D721Med (cell line): ENCODE measurements around the gene RHEX.
"Not testable (repeated sequence)": the region's sequence is repeated elsewhere in the genome, so short reads cannot be mapped to it uniquely, and the experiment has no call there.

Experiments used
- DNase-seq: peaks from one replicate; pipeline ENCODE4 v3.0.0; 2011; ENCODE audit warnings: low spot score; ENCODE audit not compliant: insufficient read length
- FAIRE-seq: peaks from 2 replicates; lab custom pipeline; 2011; peaks lifted over from hg19 to GRCh38; lab: Jason Lieb, UNC
- TF ChIP-seq, protein P1 (sequence below): IDR thresholded peaks from 2 replicates; pipeline ENCODE4 v1.5.1; 2012; ENCODE audit warnings: mild to moderate bottlenecking, control low read depth; ENCODE audit not compliant: insufficient read depth; ENCODE audit errors: missing control alignments

Gene RHEX

DNA sequence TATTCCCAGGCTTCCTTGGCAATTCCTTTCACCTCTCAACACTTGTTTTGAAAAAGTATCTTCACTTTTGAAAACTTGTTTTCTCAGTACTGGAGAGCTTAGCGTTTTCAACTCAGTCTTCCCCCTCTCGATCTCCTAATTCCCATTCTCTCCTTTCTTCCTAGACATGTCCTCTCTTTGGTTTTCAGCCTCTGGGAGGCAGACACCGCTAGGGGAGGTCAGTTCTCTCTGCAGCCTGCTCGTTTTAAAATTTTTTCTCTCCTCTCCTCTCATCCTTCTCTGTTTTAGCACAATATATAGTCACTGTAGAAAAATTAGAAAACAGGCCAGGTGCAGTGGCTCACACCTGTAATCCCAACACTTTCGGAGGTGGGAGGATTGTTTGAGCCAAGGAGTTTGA, 12.6 kb upstream of the RHEX start:
- no peak for DNase-seq
- TF ChIP-seq, protein P1, sequence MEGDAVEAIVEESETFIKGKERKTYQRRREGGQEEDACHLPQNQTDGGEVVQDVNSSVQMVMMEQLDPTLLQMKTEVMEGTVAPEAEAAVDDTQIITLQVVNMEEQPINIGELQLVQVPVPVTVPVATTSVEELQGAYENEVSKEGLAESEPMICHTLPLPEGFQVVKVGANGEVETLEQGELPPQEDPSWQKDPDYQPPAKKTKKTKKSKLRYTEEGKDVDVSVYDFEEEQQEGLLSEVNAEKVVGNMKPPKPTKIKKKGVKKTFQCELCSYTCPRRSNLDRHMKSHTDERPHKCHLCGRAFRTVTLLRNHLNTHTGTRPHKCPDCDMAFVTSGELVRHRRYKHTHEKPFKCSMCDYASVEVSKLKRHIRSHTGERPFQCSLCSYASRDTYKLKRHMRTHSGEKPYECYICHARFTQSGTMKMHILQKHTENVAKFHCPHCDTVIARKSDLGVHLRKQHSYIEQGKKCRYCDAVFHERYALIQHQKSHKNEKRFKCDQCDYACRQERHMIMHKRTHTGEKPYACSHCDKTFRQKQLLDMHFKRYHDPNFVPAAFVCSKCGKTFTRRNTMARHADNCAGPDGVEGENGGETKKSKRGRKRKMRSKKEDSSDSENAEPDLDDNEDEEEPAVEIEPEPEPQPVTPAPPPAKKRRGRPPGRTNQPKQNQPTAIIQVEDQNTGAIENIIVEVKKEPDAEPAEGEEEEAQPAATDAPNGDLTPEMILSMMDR = no peak
- FAIRE-seq = no peak

DNA sequence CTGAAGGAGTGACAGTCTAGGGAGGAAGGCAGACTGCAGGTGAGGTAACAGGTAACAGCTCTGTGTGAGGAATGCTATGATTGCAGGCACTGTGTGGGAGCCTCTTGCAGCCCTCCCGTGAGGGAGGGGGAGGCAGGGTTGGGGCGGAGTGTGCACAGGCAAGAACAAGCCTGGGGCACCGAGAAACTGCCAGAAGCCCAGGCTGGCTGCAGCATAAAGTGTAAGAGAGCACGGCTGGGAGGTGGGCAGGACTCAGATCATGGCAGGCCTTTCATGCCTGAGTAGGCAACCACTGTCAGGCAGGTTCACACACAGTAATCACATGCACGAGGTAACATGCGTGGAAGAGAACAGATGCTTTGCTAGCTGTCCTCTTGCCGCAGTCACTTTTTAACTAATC, 11.3 kb upstream of the RHEX start:
- TF ChIP-seq, protein P1 = no peak
- DNase-seq = no peak
- FAIRE-seq = no peak

DNA sequence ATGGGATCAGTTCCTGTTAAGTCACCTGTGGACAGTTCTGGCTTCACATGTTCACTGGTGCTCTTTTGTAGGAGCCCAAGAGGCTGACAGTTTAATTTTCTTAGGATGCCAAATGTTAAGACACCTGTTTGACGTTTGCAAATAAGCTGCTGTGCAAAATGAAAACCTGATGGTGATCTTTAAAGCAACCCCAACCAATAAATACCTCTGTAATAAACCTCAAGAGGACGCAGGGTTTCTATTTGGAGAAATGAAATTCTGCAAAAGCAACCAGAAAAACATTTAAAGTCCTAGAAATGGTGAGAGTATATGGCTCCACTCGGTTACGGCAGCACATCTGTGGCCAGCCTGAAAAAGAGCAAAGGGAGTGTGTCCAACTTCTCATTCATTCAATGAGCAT, 5.7 kb upstream of the RHEX start:
- TF ChIP-seq, protein P1 = no peak
- FAIRE-seq (no peak), DNase-seq (no peak)

DNA sequence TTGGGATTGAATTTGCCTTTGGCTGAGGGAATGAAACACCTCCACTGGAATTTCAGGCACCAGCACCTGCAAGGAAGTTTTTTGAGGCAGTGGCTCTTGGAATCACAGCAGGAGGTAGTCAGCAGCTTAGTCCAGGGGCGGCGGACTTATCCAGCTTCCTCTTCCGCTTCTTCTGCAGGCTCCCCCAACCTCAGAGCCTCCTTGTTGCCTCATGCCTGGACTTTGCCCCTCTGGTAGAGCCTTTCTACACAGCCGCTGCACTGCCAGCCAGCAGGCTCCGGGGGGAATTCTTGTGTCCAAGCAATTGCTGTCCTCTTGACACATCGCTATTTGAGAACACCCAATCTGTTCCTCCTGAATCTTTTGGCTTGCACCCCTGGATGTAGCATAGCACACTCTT, 4.4 kb upstream of the RHEX start:
- no peak for FAIRE-seq
- no peak for DNase-seq
- TF ChIP-seq, protein P1 = no peak

DNA sequence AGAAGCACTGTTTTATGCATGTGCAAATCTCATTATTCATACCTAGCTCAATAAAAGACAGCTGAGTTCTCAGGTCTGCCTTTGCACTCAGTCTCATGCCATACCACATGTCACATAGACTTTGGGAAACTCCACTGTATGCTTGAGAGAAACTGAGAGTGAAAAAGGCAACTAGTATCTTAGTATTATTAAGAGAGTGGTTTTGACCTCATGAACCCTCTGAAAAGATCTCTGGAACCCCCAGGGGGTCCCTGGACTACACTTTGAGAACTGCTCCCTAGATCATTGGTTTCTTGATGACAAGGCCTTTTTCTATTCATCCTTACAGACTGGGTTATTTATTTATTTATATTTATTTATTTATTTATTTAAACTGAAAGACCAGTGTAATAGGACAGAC, 3.7 kb upstream of the RHEX start:
- TF ChIP-seq, protein P1 = no peak
- DNase-seq = no peak
- FAIRE-seq = no peak

DNA sequence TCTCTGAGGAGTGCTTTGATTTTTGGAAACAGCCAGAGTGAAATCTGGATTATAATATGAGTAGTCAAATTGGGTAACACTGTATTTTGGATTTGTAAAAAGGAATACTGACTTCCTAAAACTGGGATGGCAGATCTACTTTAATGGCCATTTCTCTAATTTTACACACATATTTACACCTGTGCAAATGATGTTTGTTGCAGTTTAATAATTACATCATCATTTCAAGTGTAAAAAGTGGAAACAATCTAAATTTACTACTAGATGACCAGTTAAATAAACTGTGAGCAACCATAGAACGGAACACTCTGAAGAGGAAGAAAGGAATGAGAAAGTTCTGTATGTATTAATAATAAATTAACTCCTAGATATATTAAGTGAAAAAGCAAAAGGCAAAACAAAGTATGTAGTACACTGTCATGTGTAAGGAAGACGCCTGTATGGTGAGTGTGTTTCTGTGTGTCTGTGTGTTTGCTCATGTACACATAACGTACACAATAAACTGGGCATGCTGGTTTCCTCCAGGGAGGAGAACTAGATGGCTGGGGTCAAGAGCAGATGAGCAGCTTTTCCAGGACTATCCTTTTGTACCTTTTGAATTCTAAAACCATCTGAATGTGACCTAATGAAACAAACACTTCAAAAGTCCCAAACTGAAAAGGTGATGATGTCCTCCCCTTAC, 2.9 kb upstream of the RHEX start:
- TF ChIP-seq, protein P1 = no peak
- FAIRE-seq = no peak
- no peak for DNase-seq

DNA sequence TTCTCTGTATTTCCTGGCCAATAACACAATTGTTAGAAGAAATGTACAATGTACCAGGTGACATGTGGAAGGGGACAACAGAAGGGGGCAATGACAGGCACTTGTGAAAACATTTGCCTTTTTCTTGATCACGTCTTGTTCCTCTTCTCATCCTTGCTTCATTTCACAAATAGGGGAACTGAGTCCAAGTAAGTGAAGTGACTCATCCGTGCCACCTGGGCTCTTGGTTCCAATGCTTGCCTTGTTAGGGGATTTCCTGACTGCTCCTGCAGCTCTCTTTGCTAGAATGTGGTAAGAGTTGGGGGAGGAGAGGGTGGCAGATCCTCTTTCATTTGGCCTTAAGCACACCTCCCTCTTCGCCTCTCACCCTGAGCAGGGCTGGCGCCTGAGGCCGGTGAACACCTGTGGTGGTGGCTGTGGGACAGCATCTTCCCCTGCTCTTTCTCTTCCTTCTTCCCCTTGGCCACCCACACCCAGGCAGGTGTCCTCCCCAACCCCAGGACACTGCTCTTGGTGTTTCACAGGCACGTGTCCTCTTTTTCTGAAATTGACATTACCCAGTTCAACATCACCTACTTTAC, 2.2 kb upstream of the RHEX start:
- DNase-seq (no peak), FAIRE-seq (no peak)
- TF ChIP-seq, protein P1 = no peak

DNA sequence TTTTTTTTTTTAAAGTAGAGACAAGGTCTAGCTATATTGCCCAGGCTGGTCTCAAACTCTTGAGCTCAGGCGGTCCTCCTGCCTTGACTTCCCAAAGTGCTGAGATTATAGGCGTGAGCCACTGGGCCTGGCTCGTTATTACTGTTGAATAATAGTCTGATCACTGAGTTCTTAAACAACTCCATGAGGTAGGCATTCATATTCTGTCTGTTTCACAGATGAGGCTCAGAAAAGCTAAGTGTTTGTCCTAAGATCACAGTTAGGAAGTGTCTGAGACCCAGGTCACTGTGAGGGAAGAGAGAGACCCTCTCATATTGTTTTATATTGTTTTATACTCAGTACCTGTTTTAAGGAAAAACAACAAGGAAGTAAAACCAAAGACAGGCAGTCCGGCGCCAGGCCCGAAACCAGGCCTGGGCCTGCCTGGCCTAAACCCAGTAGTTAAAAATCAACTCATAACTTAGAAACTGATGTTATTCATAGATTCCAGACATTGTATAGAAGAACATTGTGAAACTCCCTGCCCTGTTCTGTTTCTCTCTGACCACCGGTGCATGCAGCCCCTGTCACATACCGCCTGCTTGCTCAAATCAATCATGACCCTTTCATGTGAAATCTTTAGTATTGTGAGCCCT, 625 bp upstream of the RHEX start:
- FAIRE-seq, DNase-seq: not testable (repeated sequence)

DNA sequence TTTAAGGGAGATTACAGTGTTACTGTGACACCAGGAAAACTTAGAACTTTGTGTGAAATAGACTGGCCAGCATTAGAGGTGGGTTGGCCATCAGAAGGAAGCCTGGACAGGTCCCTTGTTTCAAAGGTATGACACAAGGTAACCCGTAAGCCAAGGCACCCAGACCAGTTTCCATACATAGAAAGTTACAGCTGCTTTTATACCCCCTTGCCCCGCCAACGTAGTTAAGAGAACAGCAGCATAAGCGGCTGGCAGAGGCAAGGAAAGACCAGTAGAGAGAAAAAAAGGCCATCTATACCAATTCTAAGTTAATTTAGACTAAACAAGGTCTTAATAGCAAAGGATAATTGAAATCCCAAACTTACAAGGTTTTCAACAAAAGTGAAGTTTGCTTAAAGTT, 643 bp downstream of the RHEX start:
- DNase-seq, FAIRE-seq: not testable (repeated sequence)

DNA sequence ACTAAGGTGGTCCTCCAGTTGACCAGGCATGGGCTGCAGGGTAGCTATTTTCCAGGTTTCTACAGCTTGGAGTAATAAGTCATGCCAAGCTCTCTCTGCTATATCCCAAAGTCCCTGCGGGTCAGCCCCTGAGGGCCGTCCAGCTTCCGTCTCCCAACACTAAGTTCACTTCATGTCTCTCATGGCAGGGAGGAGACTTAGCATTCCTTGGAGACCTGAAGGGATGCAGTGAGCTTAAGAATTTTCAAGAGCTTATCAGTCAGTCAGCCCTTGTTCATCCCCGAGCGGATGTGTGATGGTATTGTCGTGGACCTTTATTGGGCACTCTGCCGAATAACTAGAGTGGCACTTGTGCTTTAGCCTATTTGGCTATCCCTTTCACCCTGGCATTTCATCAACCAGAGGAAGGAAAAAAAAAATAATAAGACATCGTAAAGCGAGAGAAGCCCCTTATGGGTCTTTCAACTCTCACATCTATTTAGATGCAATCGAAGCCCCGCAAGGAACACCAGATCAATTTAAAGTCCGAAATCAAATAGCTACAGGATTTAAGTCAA, 2.2 kb downstream of the RHEX start:
- not testable (repeated sequence) for FAIRE-seq, DNase-seq
